H9 (cell line): Measurements from ENCODE around the gene TBX15. TPM values are rescaled to one million over a fixed set of nuclear protein-coding genes. Genes with fewer than 3 reads are reported as not detected.

Experiments
- DNase-seq: peaks from one replicate; pipeline ENCODE4 v3.0.0-alpha.2; 2017
- H2AFZ ChIP-seq: one replicate; pipeline ENCODE4 v1.6.1; 2013; ENCODE audit warnings: mild to moderate bottlenecking, low read length, control low read depth, moderate library complexity
- H2AK5ac ChIP-seq: 2 replicates; pipeline ENCODE4 v1.6.1; 2013; ENCODE audit warnings: low read length, control low read depth, mixed read lengths; ENCODE audit not compliant: insufficient read length
- H2BK120ac ChIP-seq: one replicate; pipeline ENCODE4 v1.6.1; 2013; ENCODE audit warnings: low read depth, mild to moderate bottlenecking, low read length, control low read depth, inconsistent platforms; ENCODE audit not compliant: poor library complexity, severe bottlenecking
- H2BK12ac ChIP-seq: 2 replicates; pipeline ENCODE4 v1.6.1; 2013; ENCODE audit warnings: low read length, control low read depth, mixed read lengths, low read depth; ENCODE audit not compliant: insufficient read length
- H2BK15ac ChIP-seq: 2 replicates; pipeline ENCODE4 v1.6.1; 2013; ENCODE audit warnings: low read depth, low read length, control low read depth
- H2BK20ac ChIP-seq: one replicate; pipeline ENCODE4 v1.6.1; 2013; ENCODE audit warnings: low read depth, mild to moderate bottlenecking, low read length, control low read depth, inconsistent platforms; ENCODE audit not compliant: poor library complexity, severe bottlenecking
- H2BK5ac ChIP-seq: 2 replicates; pipeline ENCODE4 v1.6.1; 2013; ENCODE audit warnings: low read length, control low read depth, mixed read lengths; ENCODE audit not compliant: insufficient read length
- H3K14ac ChIP-seq: 2 replicates; pipeline ENCODE4 v1.6.1; 2013; ENCODE audit warnings: low read length, control low read depth; ENCODE audit not compliant: insufficient read depth
- H3K18ac ChIP-seq: 2 replicates; pipeline ENCODE4 v1.6.1; 2013; ENCODE audit warnings: low read depth, mild to moderate bottlenecking, mixed read lengths, low read length, control low read depth; ENCODE audit not compliant: insufficient read length
- H3K23ac ChIP-seq: 2 replicates; pipeline ENCODE4 v1.6.1; 2013; ENCODE audit warnings: low read length, control low read depth, mixed read lengths, low read depth; ENCODE audit not compliant: insufficient read length
- H3K23me2 ChIP-seq: 2 replicates; pipeline ENCODE4 v1.6.1; 2013; ENCODE audit warnings: low read depth, mild to moderate bottlenecking, mixed read lengths, low read length, control low read depth; ENCODE audit not compliant: insufficient read length, poor library complexity, severe bottlenecking
- H3K27ac ChIP-seq: 2 replicates; pipeline ENCODE4 v1.5.1; 2013; ENCODE audit warnings: low read length, control low read depth, mixed read lengths, low read depth; ENCODE audit not compliant: insufficient read length
- H3K27me3 ChIP-seq: 2 replicates; pipeline ENCODE4 v1.6.1; 2013; ENCODE audit warnings: low read length, control low read depth, inconsistent platforms; ENCODE audit not compliant: insufficient read depth
- H3K4ac ChIP-seq: 2 replicates; pipeline ENCODE4 v1.6.1; 2013; ENCODE audit warnings: low read depth, mild to moderate bottlenecking, control low read depth, inconsistent platforms, low read length, moderate library complexity
- H3K4me1 ChIP-seq: 2 replicates; pipeline ENCODE4 v1.6.1; 2013; ENCODE audit warnings: low read length, control low read depth, inconsistent platforms; ENCODE audit not compliant: insufficient read depth
- H3K4me2 ChIP-seq: 2 replicates; pipeline ENCODE4 v1.6.1; 2013; ENCODE audit warnings: low read length, control low read depth, mixed read lengths; ENCODE audit not compliant: insufficient read length, insufficient read depth
- H3K56ac ChIP-seq: 2 replicates; pipeline ENCODE4 v1.6.1; 2013; ENCODE audit warnings: low read depth, mild to moderate bottlenecking, mixed read lengths, low read length, control low read depth; ENCODE audit not compliant: insufficient read length
- H3K79me1 ChIP-seq: 2 replicates; pipeline ENCODE4 v1.6.1; 2013; ENCODE audit warnings: low read depth, mild to moderate bottlenecking, moderate library complexity, low read length, control low read depth, inconsistent platforms; ENCODE audit not compliant: insufficient read depth, poor library complexity, severe bottlenecking
- H3K79me2 ChIP-seq: 2 replicates; pipeline ENCODE4 v1.6.1; 2013; ENCODE audit warnings: low read length, control low read depth, inconsistent platforms; ENCODE audit not compliant: insufficient read depth
- H3K9ac ChIP-seq: 2 replicates; pipeline ENCODE4 v1.6.1; 2013; ENCODE audit warnings: low read length, control low read depth, mixed read lengths; ENCODE audit not compliant: insufficient read length; ENCODE audit errors: extremely low read depth
- H3K9me3 ChIP-seq: one replicate; pipeline ENCODE4 v1.6.1; 2013; ENCODE audit warnings: low read depth, low read length, inconsistent platforms; ENCODE audit not compliant: control insufficient read depth
- H3T11ph ChIP-seq: one replicate; pipeline ENCODE4 v1.6.1; 2013; ENCODE audit warnings: mild to moderate bottlenecking, low read length, control low read depth, inconsistent platforms
- H4K20me1 ChIP-seq: one replicate; pipeline ENCODE4 v1.6.1; 2013; ENCODE audit not compliant: control insufficient read depth, insufficient read length, insufficient read depth
- H4K5ac ChIP-seq: 2 replicates; pipeline ENCODE4 v1.6.1; 2013; ENCODE audit warnings: low read depth, mild to moderate bottlenecking, mixed read lengths, low read length, control low read depth; ENCODE audit not compliant: insufficient read length
- H4K8ac ChIP-seq: replicated peaks from 2 replicates; pipeline ENCODE4 v1.6.1; 2013; ENCODE audit warnings: low read length, control low read depth, mixed read lengths, low read depth; ENCODE audit not compliant: insufficient read length
- H4K91ac ChIP-seq: 2 replicates; pipeline ENCODE4 v1.6.1; 2013; ENCODE audit warnings: low read depth, mild to moderate bottlenecking, moderate library complexity, mixed read lengths, low read length, control low read depth; ENCODE audit not compliant: insufficient read length
- H3K27ac Mint-ChIP-seq, 3 experiments: 2 replicates in 2 of 3; 3 replicates in 1 of 3; pipeline ENCODE4 v1.8.0; 2020 to 2021; ENCODE audit warnings: mixed read lengths in 3 of 3, mild to moderate bottlenecking in 1 of 3, moderate library complexity in 1 of 3
- H3K27me3 Mint-ChIP-seq: 2 replicates; pipeline ENCODE4 v1.8.0; 2021; ENCODE audit warnings: low read depth, mild to moderate bottlenecking, moderate library complexity, mixed read lengths
- H3K36me3 Mint-ChIP-seq, 3 experiments: 2 replicates in 2 of 3; 3 replicates in 1 of 3; pipeline ENCODE4 v1.8.0; 2020 to 2021; ENCODE audit warnings: low read depth in 3 of 3, mixed read lengths in 3 of 3; ENCODE audit not compliant: insufficient read depth in 1 of 3
- H3K4me1 Mint-ChIP-seq, 2 experiments: 2 replicates each; pipeline ENCODE4 v1.8.0; 2020; ENCODE audit warnings: mixed read lengths in 2 of 2
- H3K4me3 Mint-ChIP-seq, 2 experiments: 2 replicates in 1 of 2; 3 replicates in 1 of 2; pipeline ENCODE4 v1.8.0; 2020 to 2021; ENCODE audit warnings: mild to moderate bottlenecking in 2 of 2, mixed read lengths in 2 of 2, moderate library complexity in 1 of 2
- H3K9me3 Mint-ChIP-seq, 2 experiments: 2 replicates in 1 of 2; 3 replicates in 1 of 2; pipeline ENCODE4 v1.8.0; 2020; ENCODE audit warnings: mild to moderate bottlenecking in 2 of 2, mixed read lengths in 2 of 2, moderate library complexity in 1 of 2
- WGBS: extraction: QIAGEN DNeasy Blood & Tissue Kit; methylation state at CpG from one replicate; pipeline ENCODE4 v1.1.7; 2013; ENCODE audit warnings: missing lambda C conversion rate, low lambda C conversion rate, mixed read lengths; ENCODE audit not compliant: insufficient read length; ENCODE audit errors: extremely low coverage; 5-methylcytosine and 5-hydroxymethylcytosine counted together
- total RNA-seq: library from RNA; stranded (reverse); gene quantifications from 2 replicates; pipeline ENCODE4 v1.2.1, GENCODE V29; 2021
- TF ChIP-seq, protein P1 (sequence below): fragments of 200-600 bp; sonication (generic); conservative IDR thresholded peaks from 3 replicates; pipeline ENCODE4 v1.8.0; 2021; ENCODE audit warnings: antibody characterized with exemption, mild to moderate bottlenecking

The TBX15 gene
- total RNA-seq, 1 experiment from 2014 or later: 0.07 TPM

- H3K4me2 ChIP-seq: no peak overlapping the region
- no peaks in the 10 kb centered on the region for H3K9me3 Mint-ChIP-seq
- no peak for DNase-seq
- H3K23me2 ChIP-seq: no peaks in the 10 kb centered on the region
- H3K27me3 Mint-ChIP-seq: no peaks in the 10 kb centered on the region
- no peak overlapping the region for H2BK20ac ChIP-seq
- no peak overlapping the region for H2AK5ac ChIP-seq
- no peak overlapping the region for H3K27ac ChIP-seq
- H3K79me1 ChIP-seq: no peaks in the 10 kb centered on the region
- no peak overlapping the region for H3K56ac ChIP-seq
- no peak overlapping the region for H2BK15ac ChIP-seq
- H4K91ac ChIP-seq: no peak overlapping the region
- H3K23ac ChIP-seq: no peak overlapping the region
- peaks cover 5% of the 10 kb centered on the region for H3K4me1 ChIP-seq
- H2BK120ac ChIP-seq: no peak overlapping the region
- H3K79me2 ChIP-seq: no peaks in the 10 kb centered on the region
- H2BK5ac ChIP-seq: no peak overlapping the region
- TF ChIP-seq, protein P1, sequence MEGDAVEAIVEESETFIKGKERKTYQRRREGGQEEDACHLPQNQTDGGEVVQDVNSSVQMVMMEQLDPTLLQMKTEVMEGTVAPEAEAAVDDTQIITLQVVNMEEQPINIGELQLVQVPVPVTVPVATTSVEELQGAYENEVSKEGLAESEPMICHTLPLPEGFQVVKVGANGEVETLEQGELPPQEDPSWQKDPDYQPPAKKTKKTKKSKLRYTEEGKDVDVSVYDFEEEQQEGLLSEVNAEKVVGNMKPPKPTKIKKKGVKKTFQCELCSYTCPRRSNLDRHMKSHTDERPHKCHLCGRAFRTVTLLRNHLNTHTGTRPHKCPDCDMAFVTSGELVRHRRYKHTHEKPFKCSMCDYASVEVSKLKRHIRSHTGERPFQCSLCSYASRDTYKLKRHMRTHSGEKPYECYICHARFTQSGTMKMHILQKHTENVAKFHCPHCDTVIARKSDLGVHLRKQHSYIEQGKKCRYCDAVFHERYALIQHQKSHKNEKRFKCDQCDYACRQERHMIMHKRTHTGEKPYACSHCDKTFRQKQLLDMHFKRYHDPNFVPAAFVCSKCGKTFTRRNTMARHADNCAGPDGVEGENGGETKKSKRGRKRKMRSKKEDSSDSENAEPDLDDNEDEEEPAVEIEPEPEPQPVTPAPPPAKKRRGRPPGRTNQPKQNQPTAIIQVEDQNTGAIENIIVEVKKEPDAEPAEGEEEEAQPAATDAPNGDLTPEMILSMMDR: no peak
- no peak overlapping the region for H3K18ac ChIP-seq
- H2AFZ ChIP-seq: no peak overlapping the region
- no peaks in the 10 kb centered on the region for H3K9me3 ChIP-seq
- H3K4me1 Mint-ChIP-seq: peaks cover 11 to 17% of the 10 kb centered on the region in 2 experiments
- H3K27ac Mint-ChIP-seq: no peak overlapping the region
- no peaks in the 10 kb centered on the region for H3K36me3 Mint-ChIP-seq
- H4K20me1 ChIP-seq: no peaks in the 10 kb centered on the region
- no peak overlapping the region for H4K5ac ChIP-seq
- H3K9ac ChIP-seq: no peak overlapping the region
- no CpG with 5 or more reads among the region's 5 CpGs for WGBS
- no peak overlapping the region for H3K14ac ChIP-seq
- no peaks in the 10 kb centered on the region for H3K27me3 ChIP-seq
- H3T11ph ChIP-seq: no peak overlapping the region
- H2BK12ac ChIP-seq: no peak overlapping the region
- H3K4ac ChIP-seq: no peak overlapping the region
- no peak overlapping the region for H4K8ac ChIP-seq
- H3K4me3 Mint-ChIP-seq: no peak overlapping the region
Observed at GRCh38 chr1:118921994-118922393, 66.1 kb downstream of the TBX15 start.
